Tibial nerve (tissue), 4 donors: ENCODE results near the gene GDF10.

ENCODE experiments used
- EP300 ChIP-seq, 2 donors: sonication (generic); formaldehyde crosslinking; IDR thresholded peaks; one replicate each; pipeline ENCODE4 v1.6.1; 2017; ENCODE audit warnings: antibody characterized with exemption in 2 of 2, mild to moderate bottlenecking in 1 of 2
- POLR2A ChIP-seq, 2 donors: fragments of 450-650 bp; IDR thresholded peaks; one replicate each; pipeline ENCODE4 v1.6.1; 2017; ENCODE audit warnings: antibody characterized with exemption in 2 of 2, mild to moderate bottlenecking in 2 of 2, moderate library complexity in 2 of 2
- TF ChIP-seq, protein P1 (sequence below), 5 experiments: fragments of 200-600 bp in 3 of 5; fragments of 450-650 bp in 2 of 5; sonication (generic) in 3 of 5; IDR thresholded peaks; one replicate each; pipeline ENCODE4 v1.5.1; 2016 to 2019; ENCODE audit warnings: antibody characterized with exemption in 5 of 5, mild to moderate bottlenecking in 3 of 5, moderate library complexity in 2 of 5

DNA sequence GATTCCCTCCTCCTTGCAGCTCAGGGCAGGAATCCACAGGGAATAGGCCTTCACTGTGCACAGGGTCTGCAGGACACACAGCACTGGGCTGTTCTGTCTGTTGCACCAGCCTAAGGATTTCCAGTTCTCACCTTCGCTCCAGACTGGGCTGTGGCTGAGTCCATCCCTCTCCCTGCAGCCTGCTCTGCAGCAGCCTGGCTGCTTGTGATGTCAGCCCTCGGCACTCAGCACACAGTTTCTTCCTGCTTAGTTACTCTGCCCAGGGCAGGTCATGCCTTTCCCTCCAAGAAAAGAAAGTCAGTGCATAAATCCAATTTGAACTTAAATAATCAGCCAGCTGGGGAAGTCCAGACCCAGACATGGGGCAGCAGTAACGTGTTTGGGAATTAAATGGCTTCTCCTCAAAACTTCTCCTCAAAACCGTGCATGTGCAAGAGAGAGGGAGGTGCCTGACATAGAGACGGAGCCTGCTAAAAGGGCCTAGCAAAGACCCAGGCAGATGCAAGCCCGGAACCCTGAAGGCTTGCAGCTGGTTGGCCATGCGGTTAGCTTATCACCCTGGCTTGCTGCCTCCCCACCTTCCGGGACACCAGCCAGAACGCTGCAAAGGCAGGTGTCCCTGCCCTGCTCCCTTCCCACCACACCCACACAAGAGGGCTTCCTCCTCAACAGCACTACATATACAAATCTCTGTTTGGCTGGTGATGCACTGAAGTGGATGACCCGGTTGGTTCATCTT lies 11.4 kb downstream of the GDF10 start:
- TF ChIP-seq, protein P1, sequence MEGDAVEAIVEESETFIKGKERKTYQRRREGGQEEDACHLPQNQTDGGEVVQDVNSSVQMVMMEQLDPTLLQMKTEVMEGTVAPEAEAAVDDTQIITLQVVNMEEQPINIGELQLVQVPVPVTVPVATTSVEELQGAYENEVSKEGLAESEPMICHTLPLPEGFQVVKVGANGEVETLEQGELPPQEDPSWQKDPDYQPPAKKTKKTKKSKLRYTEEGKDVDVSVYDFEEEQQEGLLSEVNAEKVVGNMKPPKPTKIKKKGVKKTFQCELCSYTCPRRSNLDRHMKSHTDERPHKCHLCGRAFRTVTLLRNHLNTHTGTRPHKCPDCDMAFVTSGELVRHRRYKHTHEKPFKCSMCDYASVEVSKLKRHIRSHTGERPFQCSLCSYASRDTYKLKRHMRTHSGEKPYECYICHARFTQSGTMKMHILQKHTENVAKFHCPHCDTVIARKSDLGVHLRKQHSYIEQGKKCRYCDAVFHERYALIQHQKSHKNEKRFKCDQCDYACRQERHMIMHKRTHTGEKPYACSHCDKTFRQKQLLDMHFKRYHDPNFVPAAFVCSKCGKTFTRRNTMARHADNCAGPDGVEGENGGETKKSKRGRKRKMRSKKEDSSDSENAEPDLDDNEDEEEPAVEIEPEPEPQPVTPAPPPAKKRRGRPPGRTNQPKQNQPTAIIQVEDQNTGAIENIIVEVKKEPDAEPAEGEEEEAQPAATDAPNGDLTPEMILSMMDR (IDR thresholded peaks at IDR 0.05) = no peak
- no peak for TF ChIP-seq EP300 (IDR thresholded peaks at IDR 0.05)
- TF ChIP-seq POLR2A (IDR thresholded peaks at IDR 0.05) = no peak
